Stomach (tissue), 4 donors: ENCODE results near the gene SPINT2.

ENCODE experiments used
- EP300 ChIP-seq: sonication (generic); formaldehyde crosslinking; IDR thresholded peaks from one replicate; pipeline ENCODE4 v1.6.1; 2017; ENCODE audit warnings: antibody characterized with exemption
- POLR2A ChIP-seq, 4 donors: fragments of 450-650 bp; IDR thresholded peaks; one replicate each; pipeline ENCODE4 v1.6.1; 2016; ENCODE audit warnings: antibody characterized with exemption in 4 of 4, control low read depth in 2 of 4, mild to moderate bottlenecking in 1 of 4, moderate library complexity in 1 of 4

- TF ChIP-seq POLR2A (IDR thresholded peaks at IDR 0.05) (no peak), EP300 (no peak)
These were observed 9.1 kb downstream of the SPINT2 start for GRCh38 chr19:38273499-38273898.
